CD4-positive, alpha-beta T cell treated with Interleukin-6 at 100 ng/mL for 8 hours (primary cell): ENCODE data around the gene RYK.
"Not testable (repeated sequence)": the region's sequence is repeated elsewhere in the genome, so short reads cannot be mapped to it uniquely, and the experiment has no call there.

ENCODE experiments used
- DNase-seq: peaks from one replicate; pipeline ENCODE4 v3.0.0-alpha.2; 2020; ENCODE audit warnings: mixed read lengths, low spot score

RYK gene

DNA sequence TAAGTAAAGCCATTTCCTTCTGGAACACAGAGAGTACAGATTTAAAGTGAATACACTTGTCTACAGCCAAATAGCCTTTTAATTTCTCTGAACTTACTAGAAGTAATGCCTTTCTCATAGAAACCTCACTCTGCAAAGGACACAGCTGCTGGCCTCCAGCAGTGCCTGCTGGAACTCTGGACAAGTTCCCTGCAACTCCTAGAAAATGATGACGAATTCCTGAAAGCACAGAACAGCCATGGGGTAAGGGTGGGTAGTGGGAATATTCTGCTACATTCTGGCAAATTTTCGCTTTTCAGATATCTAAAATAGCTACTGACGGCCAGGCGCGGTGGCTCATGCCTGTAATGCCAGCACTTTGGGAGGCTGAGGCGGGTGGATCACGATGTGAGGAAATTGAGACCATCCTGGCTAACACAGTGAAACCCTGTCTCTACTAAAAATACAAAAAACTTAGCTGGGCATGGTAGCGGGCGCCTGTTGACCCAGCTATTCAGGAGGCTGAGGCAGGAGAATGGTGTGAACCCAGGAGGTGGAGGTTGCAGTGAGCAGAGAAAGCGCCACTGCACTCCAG is 34.4 kb downstream of the RYK start:
- DNase-seq: no peak

DNA sequence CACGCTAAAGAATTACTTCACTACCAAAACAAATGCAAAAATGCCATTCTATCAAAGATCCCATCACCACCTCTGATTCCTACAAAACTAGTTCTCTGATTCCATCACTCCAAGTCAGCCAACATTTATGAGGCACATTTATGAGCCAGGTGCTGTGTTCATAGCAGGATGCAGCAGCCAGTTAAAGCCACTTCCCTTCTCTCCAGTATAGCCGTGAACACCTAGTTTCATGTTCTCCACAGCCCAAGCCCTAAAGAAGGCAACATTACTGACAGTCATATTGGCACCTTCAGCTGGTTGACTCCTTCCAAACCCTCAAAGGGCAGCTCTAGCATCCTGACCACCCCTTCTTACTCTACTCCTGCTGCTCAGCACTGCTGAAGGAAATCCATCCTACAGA is 36.4 kb downstream of the RYK start:
- DNase-seq: no peak

DNA sequence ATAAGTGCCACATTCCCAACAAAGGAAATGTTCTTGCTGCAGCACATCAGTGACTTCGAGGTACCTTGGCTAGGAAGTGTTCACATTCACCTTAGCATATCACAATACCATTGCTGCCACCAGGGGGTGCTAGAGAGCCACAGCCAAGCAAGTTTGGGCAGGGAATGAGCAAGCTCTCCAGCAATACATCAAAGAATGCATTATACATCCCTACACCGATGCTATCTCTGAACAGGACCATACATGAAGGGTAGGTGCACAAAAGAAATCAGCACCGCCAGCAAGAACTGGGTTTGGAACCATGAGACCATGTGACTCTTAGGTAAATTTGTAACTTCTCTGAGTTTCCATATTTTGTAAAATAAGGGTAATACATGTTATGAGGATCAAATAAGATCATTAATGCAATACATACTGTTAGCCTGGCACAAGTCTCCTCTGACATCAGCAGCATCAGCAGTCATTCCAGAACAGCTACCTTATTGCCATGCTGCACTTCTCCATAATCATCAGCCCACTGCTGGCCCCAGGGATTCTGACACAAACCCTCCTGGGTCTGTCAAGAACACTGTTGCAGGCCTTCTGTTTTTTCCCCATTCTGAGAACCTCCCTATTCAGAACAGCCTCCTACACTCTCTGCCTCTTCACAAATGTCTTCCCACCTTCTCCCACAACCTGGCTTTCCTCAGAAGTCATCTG is 37.5 kb downstream of the RYK start:
- DNase-seq: peak; percentile 77

DNA sequence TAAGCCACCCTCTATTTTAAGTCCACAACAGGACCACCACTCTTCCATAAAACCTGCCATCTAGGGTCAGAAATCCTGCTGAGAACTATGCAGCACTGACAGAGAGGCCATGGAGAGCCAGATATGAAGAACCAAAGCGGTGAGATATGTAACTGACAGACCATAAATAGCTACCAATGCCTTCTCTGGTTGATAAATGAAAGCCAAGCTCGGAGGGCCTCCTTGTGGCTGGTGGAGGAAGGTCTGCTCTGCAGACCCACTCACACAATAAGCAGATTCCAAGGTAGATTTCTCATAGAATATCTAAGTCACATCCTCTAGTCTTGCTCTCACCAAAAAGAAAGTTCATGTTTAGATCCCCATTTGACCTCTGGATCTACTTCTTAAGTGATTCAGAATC is 38.9 kb downstream of the RYK start:
- DNase-seq: no peak

DNA sequence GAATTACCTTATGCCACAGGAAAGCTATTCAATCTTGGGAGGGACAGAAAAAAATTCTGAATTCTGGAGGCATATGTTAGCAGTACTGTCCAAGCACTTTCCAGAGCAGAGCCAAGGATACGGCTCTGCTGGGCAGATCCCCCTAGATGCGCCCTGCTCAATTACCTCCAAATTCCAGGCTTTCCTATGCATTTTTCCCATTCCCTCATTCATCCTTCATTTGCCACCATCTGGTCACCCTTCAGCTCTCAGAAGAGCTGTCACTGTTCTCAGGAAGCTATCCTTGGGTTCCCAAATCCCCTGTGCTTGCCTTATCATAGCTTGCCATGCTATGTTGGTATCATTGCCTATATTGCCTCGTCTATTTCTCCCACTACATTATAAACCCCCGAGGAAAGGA is 45.2 kb downstream of the RYK start:
- DNase-seq: no peak

DNA sequence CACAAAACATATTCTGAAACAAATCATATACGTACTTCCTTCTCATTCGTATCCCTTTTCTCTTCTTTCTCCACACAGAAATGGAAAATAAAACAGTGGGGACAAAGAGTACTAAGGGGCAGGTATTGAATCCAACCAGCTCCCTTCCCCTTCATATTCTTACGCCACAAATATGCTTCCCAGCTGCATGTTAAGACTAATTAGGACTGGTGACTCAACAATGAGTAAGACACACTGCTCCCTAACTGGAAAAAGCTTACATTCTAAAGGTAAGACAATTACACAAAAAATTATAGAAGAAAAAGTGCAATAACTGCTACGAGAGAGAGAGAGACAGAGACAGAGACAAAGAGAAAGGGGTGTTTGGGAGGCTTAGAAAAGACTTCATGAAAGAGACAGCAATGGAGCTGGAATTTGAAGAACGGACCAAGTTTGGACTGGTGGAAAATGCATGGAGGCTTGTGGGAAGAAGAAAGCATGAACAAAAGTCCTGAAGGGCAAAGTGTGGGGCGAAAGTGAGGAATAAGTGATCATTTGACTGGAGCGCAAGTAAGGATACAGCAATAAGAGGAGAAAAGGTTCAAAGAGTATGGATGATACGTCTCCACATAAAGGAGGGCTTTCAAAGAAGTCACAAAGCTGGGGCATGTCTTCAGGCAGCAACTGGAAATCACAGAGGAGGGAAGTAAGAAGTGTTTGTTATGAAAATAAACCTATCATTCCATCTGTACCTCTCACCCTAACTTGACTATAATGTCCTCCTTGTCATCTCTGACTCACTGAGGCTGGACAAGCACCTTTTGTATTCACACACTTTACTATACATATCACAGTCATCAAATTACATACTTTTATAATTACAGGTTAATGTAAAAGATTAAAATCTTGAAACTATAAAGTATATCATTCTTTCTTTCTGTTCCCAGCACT is 49.2 kb downstream of the RYK start:
- DNase-seq: no peak

GRCh38 chr3:134199880-134200279 is 50.8 kb downstream of the RYK start:
- DNase-seq: not testable (repeated sequence)

DNA sequence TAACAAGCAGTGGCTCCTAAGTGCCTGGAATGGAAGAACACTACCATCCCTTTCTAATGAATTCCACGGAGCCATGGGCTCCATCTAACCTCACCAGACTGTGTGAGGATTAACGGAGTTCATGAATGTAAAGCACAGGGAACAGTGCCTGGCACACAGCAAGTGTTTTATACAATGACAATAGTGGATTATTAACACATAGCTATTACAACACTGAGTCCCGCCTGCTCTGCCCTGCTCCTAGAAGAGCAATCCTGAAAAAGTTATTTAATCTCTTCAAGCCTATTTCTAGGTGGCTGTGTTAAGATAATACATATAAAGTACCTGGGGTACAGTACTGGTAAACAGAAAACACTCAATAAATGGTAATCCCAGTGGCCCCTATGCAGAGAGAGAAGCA is 51.4 kb downstream of the RYK start:
- no peak for DNase-seq

GRCh38 chr3:134198414-134198813 is 52.2 kb downstream of the RYK start:
- DNase-seq: no peak

DNA sequence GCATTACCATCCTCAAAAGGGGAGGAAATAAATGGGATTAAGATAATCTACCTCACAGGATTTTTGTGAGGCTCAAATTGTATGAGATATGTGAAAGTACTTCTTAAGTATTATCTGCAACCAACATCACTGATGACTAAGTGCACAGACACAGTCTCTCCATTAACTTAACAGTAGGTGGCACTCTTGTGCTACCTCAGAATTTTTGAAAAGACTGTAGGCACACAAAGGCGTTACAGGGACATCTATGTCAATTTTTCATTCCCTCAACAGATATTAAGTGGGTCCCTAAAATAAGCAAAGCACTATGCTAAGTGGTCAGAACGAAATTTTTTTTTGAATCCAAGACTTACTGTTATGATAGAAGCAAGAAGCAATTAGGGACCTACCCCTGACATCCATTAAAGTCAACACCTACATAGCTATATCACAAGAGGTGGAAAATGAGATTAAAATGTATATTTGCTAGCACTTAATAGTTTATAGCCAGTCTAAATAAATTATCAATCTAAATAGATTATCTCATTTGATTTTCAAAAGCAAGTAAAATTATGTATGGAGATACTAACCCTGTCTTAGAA is 52.9 kb downstream of the RYK start:
- peak; percentile 32 for DNase-seq

DNA sequence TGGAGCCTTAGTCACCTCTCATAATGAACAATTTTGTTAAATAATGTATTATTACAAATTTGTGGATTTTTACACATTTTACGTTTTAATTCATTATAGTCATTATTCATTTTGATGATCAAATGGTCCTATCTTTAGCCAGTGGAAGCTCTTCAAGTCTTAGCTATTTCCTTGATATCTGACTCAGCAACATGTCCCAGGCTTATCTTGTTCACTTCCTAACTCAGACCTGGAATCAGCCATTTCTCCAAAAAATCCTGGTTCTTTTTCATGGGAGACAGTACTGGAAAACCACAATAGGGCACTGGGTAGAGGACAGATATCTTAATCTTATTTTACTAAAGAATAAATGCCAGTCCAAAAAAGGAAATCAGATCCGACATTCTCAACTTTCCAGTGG is 56.4 kb downstream of the RYK start:
- no peak for DNase-seq

DNA sequence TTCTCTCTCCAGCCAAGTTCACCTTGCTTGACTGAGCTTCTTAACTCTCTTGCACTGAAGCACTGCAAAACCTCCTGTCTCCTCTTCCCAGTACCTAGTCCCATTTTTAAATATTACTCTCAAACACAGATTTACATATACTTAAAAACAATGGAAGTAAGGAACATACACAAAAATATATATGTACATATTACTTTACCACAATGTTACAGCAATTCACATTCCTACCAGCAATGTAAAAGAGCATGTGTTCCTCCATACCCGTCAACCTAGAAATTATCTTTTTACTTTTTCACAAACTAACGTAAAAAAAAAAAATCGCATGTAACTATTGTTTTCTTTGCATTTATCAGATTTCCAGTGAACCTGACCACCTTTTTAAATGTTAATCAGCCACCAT is 60.4 kb downstream of the RYK start:
- no peak for DNase-seq

- DNase-seq: no peak
Observed at GRCh38 chr3:134189849-134190248, 60.8 kb downstream of the RYK start.

GRCh38 chr3:134186391-134186790 is 64.3 kb downstream of the RYK start:
- DNase-seq: no peak

- no peak for DNase-seq
Observed at GRCh38 chr3:134180761-134181160, 69.9 kb downstream of the RYK start.

DNA sequence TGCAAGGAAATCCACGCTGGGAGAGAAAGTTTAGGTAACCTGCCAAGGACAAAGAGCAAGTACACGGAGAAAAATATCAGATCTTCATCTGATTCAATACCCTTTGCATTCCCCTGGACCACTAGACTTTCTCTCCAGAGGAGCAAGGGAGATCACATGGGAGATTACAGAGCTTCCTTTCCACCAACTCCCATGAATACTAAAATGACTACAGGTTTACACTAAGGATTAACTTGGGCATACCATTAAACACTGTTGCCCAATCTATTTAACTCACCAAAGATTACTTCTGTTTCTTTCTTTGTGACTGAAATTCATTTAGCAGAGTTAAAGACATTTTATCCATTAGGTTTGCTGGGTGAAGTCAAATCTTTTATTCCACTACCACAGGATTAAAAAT is 71.2 kb downstream of the RYK start:
- DNase-seq: no peak

- DNase-seq: no peak
Observed at GRCh38 chr3:134163096-134163495, 87.6 kb downstream of the RYK start.

DNA sequence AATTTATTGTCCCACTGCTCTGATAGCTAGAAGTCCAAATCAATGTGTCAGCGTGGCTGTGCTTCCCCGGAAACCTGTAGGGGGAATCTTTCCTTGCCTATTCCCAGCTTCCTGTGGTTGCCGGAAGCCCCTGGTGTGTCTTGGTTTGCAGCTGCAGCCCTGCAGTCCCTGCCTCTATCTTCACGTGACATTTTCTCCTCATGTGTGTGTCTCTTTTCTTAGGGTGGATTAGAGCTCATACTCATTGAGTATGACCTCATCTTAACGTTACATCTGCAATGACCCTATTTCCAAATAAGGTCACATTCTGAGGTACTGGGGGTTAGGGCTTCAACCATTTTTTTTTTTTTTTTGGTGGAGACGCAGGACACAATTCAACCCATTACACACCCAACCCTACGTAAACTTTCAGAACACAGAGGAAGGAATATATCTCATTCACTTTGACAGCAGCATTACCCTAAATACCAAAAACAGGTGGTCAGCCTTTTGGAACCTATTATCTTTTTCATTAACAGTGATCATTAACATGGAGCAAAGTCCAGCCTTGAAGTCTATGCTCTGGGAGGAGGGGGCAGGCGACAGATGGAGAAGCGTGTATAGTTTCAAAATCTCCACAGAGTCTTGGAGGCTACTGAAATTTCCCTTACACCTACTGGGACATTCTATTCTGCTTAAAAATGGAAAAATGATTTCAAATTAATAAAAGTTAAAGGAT is 88.6 kb downstream of the RYK start:
- DNase-seq: no peak

DNA sequence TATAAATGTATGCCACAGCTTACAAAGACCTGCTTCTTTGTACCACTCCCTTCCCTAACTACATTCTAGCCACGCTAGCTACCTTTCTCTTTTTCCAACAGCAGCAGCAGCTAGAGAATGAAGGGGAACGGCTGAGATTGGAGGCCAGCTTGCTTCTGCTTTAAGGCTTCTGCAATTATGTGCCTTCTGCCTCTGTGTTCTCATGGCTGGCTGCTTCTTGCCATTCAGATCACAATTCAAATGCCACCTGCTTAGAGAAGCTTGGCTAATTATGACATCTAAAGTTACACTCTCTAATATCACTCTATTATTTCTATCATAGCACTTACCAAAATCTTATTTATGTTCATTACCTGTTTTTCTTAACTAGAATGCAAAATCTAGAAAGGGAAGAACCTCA is 95.2 kb downstream of the RYK start:
- DNase-seq: no peak

GRCh38 chr3:134153761-134154160 is 96.9 kb downstream of the RYK start:
- DNase-seq: no peak

GRCh38 chr3:134150476-134150875 is 100.2 kb downstream of the RYK start:
- no peak for DNase-seq

GRCh38 chr3:134149286-134149685 is 101.4 kb downstream of the RYK start:
- DNase-seq: no peak
